HG02610 (cell line): ENCODE data around the gene PPM1F.

ENCODE experiments used
- ATAC-seq: cut with Tn5 transposase; IDR thresholded peaks from one replicate; pipeline ENCODE4 v1.9.1; 2021; ENCODE audit warnings: mild to moderate bottlenecking, moderate library complexity; ENCODE audit not compliant: unreplicated experiment

PPM1F gene

GRCh38 chr22:21977814-21978213, 25.2 kb upstream of the PPM1F start:
- ATAC-seq = no peak

- no peak for ATAC-seq
These were observed 23.3 kb upstream of the PPM1F start for GRCh38 chr22:21975854-21976345.

GRCh38 chr22:21975273-21975672, 22.6 kb upstream of the PPM1F start:
- ATAC-seq = no peak

GRCh38 chr22:21974058-21974649, 21.5 kb upstream of the PPM1F start:
- no peak for ATAC-seq

GRCh38 chr22:21972806-21973205, 20.2 kb upstream of the PPM1F start:
- no peak for ATAC-seq

GRCh38 chr22:21972293-21972779, 19.7 kb upstream of the PPM1F start:
- ATAC-seq = no peak

- ATAC-seq = no peak
These were observed 19.2 kb upstream of the PPM1F start for GRCh38 chr22:21971858-21972275.

- ATAC-seq = no peak
These were observed 18.4 kb upstream of the PPM1F start for GRCh38 chr22:21970800-21971617.

- ATAC-seq = no peak
These were observed 17.6 kb upstream of the PPM1F start for GRCh38 chr22:21970037-21970799.

- ATAC-seq = no peak
These were observed 15.9 kb upstream of the PPM1F start for GRCh38 chr22:21968452-21969129.

- no peak for ATAC-seq
These were observed 15.1 kb upstream of the PPM1F start for GRCh38 chr22:21967693-21968271.

GRCh38 chr22:21966643-21967516, 14.2 kb upstream of the PPM1F start:
- ATAC-seq = no peak

GRCh38 chr22:21965762-21966288, 13.2 kb upstream of the PPM1F start:
- no peak for ATAC-seq

- no peak for ATAC-seq
These were observed 12.4 kb upstream of the PPM1F start for GRCh38 chr22:21964918-21965484.

- ATAC-seq = no peak
These were observed 11.6 kb upstream of the PPM1F start for GRCh38 chr22:21964234-21964633.

GRCh38 chr22:21963790-21964211, 11.2 kb upstream of the PPM1F start:
- ATAC-seq = no peak

- no peak for ATAC-seq
These were observed 10.6 kb upstream of the PPM1F start for GRCh38 chr22:21963286-21963685.

GRCh38 chr22:21962655-21962949, 10.0 kb upstream of the PPM1F start:
- ATAC-seq = no peak
